HL-60/S4 treated with retinoic acid at 250 ng/mL for 4 days and 3 days (cell line): ENCODE measurements around the gene PPP2R2D.
"Not testable (repeated sequence)": the region's sequence is repeated elsewhere in the genome, so short reads cannot be mapped to it uniquely, and the experiment has no call there.

ENCODE experiments used
- in situ Hi-C: fragments of 300-500 bp; cut with MboI; formaldehyde crosslinking; loops from 2 replicates; pipeline ENCODE4 v1.7.0; 2022; ENCODE audit warnings: low sequenced_read_pairs

Gene PPP2R2D

DNA sequence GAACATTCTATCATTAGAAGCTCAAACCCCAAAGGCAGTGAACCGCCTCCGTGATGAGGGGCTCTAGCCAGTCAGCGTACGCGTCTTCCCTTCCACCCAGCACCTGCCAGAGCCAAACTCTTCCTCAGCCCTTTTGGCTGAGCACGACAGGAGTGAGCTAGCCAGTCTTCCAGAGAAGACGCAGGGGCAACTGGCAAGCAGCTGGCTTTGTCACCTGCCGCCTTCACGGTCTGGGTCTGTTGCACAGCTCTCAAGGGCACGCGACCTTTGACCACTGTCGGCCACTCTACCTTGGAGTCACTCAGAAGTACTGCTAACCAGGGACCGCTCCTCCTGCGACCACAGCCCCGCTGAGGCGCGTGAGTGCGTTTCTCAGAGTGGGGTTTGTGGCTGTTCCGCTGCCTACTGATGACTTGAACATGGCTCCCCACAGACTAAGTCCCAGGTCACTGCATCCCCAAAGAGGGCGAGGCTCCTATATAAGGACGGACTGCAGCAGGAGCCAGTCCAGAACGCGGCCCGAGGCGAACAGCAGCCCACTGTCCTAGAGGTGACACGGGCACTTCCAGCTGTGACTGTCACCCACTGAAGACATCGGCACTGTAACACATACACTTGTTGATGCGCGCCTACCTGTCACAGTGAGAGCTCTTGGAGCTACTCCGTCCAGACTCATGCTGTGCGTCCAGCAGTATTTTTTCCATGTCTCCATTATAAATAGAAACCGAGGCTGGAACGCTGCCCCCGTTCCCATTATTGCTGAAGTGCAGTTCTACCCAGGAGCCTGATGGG is 72.5 kb downstream of the PPP2R2D start:
- in situ Hi-C loops, result no loop called here

DNA sequence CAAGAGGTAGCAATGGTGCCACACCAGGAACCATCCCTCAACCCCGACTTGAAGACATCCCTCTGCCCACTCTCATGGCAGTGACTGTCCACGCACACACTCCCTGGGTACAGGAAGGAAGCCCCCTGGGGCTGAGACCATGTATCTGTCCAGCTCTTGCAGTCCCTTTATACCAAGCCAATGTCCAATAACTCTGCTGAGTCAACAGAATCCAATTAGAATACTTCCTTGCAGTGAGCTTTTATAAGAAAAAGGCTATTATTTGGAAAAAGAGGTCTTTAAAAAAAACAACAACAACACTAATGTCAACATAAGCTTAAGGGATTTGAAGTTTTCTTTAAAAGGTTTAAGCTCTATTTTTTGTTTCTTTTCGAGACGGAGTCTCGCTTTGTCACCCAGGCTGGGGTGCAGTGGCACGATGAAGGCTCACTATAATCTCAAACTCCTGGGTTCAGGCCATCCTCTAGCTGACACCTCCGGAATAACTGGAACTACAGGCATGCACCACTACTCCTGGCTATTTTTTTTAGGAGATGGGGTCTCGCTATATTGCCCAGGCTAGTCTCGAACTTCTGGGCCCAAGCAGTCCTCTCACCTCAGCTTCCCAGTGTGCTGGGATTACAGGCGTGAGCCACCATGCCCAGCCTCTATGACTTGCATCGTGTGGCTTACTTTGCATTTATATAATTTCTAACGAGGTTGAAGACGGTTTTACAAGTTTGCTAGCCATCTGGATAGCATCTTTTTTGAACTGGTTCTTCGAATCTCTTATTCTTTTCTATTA is 73.4 kb downstream of the PPP2R2D start:
- in situ Hi-C loops, result no loop called here

DNA sequence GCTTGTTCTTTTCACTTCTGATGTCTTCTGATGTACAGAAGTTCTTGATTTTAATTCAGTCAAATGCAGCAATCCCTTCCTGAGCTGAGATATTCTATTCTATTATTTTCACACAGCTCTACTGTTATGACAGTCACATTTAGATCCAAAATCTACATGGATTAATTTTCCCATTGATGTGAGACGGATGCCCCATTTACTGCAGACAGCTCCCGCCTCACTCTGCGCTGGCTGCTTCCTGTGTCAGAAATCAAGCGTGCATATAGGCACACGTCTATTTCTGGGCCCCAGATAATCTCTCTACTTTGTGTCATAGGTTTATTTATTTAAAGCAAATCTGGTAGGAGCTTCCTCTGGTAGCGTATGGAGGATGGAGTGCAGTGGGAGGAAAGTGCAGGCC is 74.2 kb downstream of the PPP2R2D start:
- in situ Hi-C loops, result no loop called here

- in situ Hi-C loops, result no loop called here
These were observed 75.0 kb downstream of the PPP2R2D start for GRCh38 chr10:131975796-131976195.

- in situ Hi-C loops, result no loop called here
These were observed 76.7 kb downstream of the PPP2R2D start for GRCh38 chr10:131977323-131978096.

DNA sequence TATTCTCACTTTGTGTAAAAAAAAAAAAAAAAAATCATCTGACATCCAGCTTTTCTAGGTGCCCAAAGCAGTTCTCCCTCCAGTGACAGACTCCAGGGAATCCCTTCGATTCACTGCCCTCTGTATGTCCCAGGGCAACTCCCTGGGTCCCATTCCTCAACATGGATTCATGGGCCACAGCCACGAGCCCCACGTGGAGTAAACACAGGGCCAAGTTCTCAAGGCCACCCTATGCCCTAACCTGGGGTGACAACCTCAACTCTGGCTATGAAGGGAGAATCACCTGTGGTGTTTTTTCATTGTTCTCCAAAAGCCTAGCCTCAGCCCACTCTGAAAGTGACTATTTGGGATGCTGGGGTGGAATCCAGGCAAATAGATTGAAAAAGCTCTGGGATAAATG is 77.6 kb downstream of the PPP2R2D start:
- in situ Hi-C loops, result no loop called here

DNA sequence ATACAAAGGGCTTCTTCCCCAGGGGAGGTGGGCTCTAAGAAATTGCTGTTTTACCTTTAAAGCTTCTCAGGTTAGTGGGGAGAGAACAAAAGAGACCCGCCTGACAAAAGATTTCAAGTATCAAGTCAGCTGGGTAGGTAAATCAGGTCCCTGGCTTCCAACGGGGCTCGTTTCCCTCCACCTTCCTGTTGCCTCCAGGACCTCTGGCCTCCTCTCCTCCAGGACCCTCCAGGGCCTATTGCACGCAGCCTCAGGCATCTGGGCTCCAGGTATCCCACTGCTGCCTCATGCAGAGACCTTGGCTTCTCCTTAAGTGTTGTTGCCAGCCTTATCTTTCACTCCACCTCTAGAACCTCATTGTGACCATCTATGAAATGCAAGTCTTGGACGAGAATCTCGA is 78.0 kb downstream of the PPP2R2D start:
- in situ Hi-C loops, result no loop called here

- in situ Hi-C loops, result no loop called here
These were observed 78.5 kb downstream of the PPP2R2D start for GRCh38 chr10:131979336-131979735.

- in situ Hi-C loops, result no loop called here
These were observed 79.0 kb downstream of the PPP2R2D start for GRCh38 chr10:131979821-131980270.

GRCh38 chr10:131980321-131980720 is 79.5 kb downstream of the PPP2R2D start:
- in situ Hi-C loops, result no loop called here

- in situ Hi-C loops, result no loop called here
These were observed 80.1 kb downstream of the PPP2R2D start for GRCh38 chr10:131980761-131981428.

DNA sequence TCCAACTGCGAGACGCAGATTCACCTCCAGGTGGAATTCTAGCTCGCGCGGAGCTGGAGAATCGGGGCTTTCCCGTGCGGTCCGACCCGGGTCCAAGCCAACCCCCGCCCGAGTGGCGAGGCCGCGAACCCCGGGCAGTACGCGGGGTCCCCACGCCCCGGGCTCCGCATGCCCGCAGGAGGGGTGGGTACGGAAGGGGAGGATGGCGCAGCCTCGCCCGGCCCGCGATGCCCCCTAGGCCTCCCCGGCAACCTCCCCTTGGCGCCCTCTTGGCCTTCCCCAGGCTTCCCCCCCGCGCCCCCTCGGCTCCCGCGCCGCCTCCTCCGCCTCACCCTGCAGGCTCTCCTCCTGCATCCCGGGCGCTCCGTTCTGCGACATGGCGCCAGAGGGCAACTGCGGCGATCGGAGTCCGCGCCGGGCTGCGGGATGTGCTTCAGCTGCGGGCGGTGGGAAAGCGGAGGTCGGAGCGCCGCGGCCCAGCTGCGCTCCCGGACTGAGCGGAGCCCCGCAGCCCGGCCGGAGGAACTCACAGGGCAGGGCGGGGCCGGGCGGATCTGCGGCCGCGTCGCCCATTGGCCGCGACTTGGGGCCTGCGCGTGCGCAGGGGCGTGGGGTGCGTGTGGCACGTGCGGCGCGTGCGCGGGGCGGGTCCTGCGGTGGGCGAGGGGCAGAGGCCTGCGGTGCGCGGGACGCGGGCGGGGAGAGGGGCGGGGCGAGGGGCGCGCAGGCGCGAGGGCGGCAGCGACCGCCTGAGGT is 80.8 kb downstream of the PPP2R2D start, which contains the start of gene BNIP3:
TSS of gene BNIP3 (minus strand) at position 495 of the 756 bp plus-strand sequence. CDS start at position 378, 117 bp downstream.
- in situ Hi-C loops, result no loop called here

- in situ Hi-C loops, result no loop called here
These were observed 81.5 kb downstream of the PPP2R2D start for GRCh38 chr10:131982185-131982756.

GRCh38 chr10:131982796-131983195 is 82.0 kb downstream of the PPP2R2D start:
- in situ Hi-C loops, result no loop called here

DNA sequence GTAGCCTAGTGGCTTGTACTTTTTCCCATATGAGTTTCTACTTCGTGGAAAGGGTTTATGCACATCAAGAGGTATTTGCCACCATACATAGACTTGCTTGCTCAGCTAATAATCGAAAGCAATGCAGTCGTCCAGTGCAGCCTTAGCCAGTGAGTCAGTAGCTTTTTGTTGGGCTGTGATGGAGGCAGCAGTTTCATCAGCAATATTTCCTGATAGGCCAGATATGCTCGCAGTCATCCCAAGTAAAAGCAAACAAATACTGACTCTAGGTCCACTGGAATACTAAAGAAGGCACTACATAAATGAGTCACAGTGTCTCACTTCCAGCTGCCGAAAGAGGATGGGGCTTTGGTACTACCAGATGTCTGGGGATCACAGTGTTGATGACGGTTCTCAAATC is 83.0 kb downstream of the PPP2R2D start:
- in situ Hi-C loops, result no loop called here

GRCh38 chr10:131986851-131987250 is 86.0 kb downstream of the PPP2R2D start:
- in situ Hi-C loops, result not testable (repeated sequence)

DNA sequence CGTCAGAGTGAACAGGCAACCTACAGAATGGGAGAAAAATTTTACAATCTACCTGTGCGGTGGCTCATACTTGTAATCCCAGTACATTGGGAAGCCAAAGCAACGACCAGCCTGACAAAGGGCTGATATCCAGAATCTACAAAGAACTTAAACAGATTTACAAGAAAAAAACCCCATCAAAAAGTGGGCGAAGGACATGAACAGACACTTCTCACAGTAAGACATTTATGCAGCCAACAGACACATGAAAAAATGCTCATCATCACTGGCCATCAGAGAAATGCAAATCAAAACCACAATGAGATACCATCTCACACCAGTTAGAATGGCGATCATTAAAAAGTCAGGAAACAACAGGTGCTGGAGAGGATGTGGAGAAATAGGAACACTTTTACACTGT is 86.5 kb downstream of the PPP2R2D start:
- in situ Hi-C loops, result not testable (repeated sequence)

DNA sequence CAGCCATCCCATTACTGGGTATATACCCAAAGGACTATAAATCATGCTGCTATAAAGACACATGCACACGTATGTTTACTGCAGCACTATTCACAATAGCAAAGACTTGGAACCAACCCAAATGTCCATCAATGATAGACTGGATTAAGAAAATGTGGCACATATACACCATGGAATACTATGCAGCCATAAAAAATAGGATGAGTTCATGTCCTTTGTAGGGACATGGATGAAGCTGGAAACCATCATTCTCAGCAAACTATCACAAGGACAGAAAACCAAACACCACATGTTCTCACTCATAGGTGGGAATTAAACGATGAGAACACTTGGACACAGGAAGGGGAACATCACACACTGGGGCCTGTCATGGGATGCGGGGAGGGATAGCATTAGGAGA is 87.0 kb downstream of the PPP2R2D start:
- in situ Hi-C loops, result not testable (repeated sequence)

GRCh38 chr10:131991726-131992125 is 90.9 kb downstream of the PPP2R2D start:
- in situ Hi-C loops, result no loop called here

GRCh38 chr10:131993275-131993674 is 92.5 kb downstream of the PPP2R2D start:
- in situ Hi-C loops, result no loop called here
